Adipocyte (in vitro differentiated cells): Measurements from ENCODE around the gene HSPA5.
A peak's percentile ranks its signal among the peaks of the same experiment; 100 is the strongest.
"Not testable (repeated sequence)": the region's sequence is repeated elsewhere in the genome, so short reads cannot be mapped to it uniquely, and the experiment has no call there.

ENCODE experiments used
- DNase-seq: peaks from one replicate; pipeline ENCODE4 v3.0.0-alpha.2; 2015; ENCODE audit warnings: low read depth
- H3K27me3 ChIP-seq: replicated peaks from 2 replicates; pipeline ENCODE4 v1.7.0; 2013; ENCODE audit warnings: mild to moderate bottlenecking, low read length, moderate library complexity; ENCODE audit not compliant: control insufficient read depth, insufficient read depth
- H3K36me3 ChIP-seq: 2 replicates; pipeline ENCODE4 v1.7.0; 2013; ENCODE audit warnings: low read length, mild to moderate bottlenecking, moderate library complexity; ENCODE audit not compliant: control insufficient read depth, insufficient read depth, severe bottlenecking
- H3K4me1 ChIP-seq: 2 replicates; pipeline ENCODE4 v1.7.0; 2013; ENCODE audit warnings: mild to moderate bottlenecking, low read length, moderate library complexity; ENCODE audit not compliant: control insufficient read depth, insufficient read depth
- H3K4me3 ChIP-seq: 2 replicates; pipeline ENCODE4 v1.7.0; 2013; ENCODE audit warnings: mild to moderate bottlenecking, low read length, moderate library complexity
- H3K9ac ChIP-seq: 2 replicates; pipeline ENCODE4 v1.7.0; 2013; ENCODE audit warnings: mild to moderate bottlenecking, low read length, moderate library complexity
- H3K9me3 ChIP-seq: 2 replicates; pipeline ENCODE4 v1.7.0; 2013; ENCODE audit warnings: mild to moderate bottlenecking, low read length, moderate library complexity; ENCODE audit not compliant: control insufficient read depth

The HSPA5 gene

GRCh38 chr9:125241000-125241862 lies at the start of gene HSPA5:
TSS of gene HSPA5 (minus strand) at chr9:125241343. CDS start at chr9:125241126, 217 bp downstream.
- Histone ChIP-seq H3K4me3 (peak within 1 kb of the TSS; percentile 99), H3K9me3 (no peaks in the 10 kb centered on the region), H3K36me3 (peaks cover 38% of the 10 kb centered on the region), H3K4me1 (peaks cover 49% of the 10 kb centered on the region), H3K27me3 (no peaks in the 10 kb centered on the region), H3K9ac (peak within 1 kb of the TSS; percentile 99)
- peak; percentile 100 for DNase-seq

- not testable (repeated sequence) for H3K9ac ChIP-seq, H3K9me3 ChIP-seq, DNase-seq, H3K27me3 ChIP-seq, H3K4me3 ChIP-seq
- peaks cover 27% of the 10 kb centered on the region for H3K36me3 ChIP-seq
- H3K4me1 ChIP-seq, result peaks cover 16% of the 10 kb centered on the region
Observed at GRCh38 chr9:125286935-125287433, 45.8 kb upstream of the HSPA5 start.

- Histone ChIP-seq H3K9me3 (no peaks in the 10 kb centered on the region), H3K36me3 (peaks cover 25% of the 10 kb centered on the region), H3K4me1 (peaks cover 22% of the 10 kb centered on the region), H3K9ac (no peak overlapping the region), H3K27me3 (no peaks in the 10 kb centered on the region), H3K4me3 (no peak overlapping the region)
- no peak for DNase-seq
Observed at GRCh38 chr9:125284855-125285254, 43.7 kb upstream of the HSPA5 start.

- Histone ChIP-seq H3K4me1 (peaks cover 23% of the 10 kb centered on the region), H3K9ac (no peak overlapping the region), H3K36me3 (peaks cover 9% of the 10 kb centered on the region), H3K9me3 (no peaks in the 10 kb centered on the region), H3K27me3 (no peaks in the 10 kb centered on the region), H3K4me3 (no peak overlapping the region)
- no peak for DNase-seq
Observed at GRCh38 chr9:125280945-125281344, 39.8 kb upstream of the HSPA5 start.

GRCh38 chr9:125277411-125277810 lies 36.3 kb upstream of the HSPA5 start:
- DNase-seq, result no peak
- no peaks in the 10 kb centered on the region for H3K9me3 ChIP-seq
- peaks cover under 1% of the 10 kb centered on the region for H3K36me3 ChIP-seq
- no peak overlapping the region for H3K9ac ChIP-seq
- no peak overlapping the region for H3K4me3 ChIP-seq
- peaks cover 28% of the 10 kb centered on the region for H3K4me1 ChIP-seq
- no peaks in the 10 kb centered on the region for H3K27me3 ChIP-seq

- H3K4me3 ChIP-seq, result no peak overlapping the region
- no peak for DNase-seq
- H3K9ac ChIP-seq, result no peak overlapping the region
- no peaks in the 10 kb centered on the region for H3K27me3 ChIP-seq
- peaks cover 26% of the 10 kb centered on the region for H3K4me1 ChIP-seq
- H3K9me3 ChIP-seq, result no peaks in the 10 kb centered on the region
- H3K36me3 ChIP-seq, result peaks cover 7% of the 10 kb centered on the region
Observed at GRCh38 chr9:125276771-125277170, 35.6 kb upstream of the HSPA5 start.

- Histone ChIP-seq H3K4me1 (peaks cover 26% of the 10 kb centered on the region), H3K9ac (no peak overlapping the region), H3K4me3 (no peak overlapping the region), H3K27me3 (no peaks in the 10 kb centered on the region), H3K9me3 (no peaks in the 10 kb centered on the region), H3K36me3 (peaks cover 7% of the 10 kb centered on the region)
- peak; percentile 67 for DNase-seq
Observed at GRCh38 chr9:125272697-125273096, 31.6 kb upstream of the HSPA5 start.

GRCh38 chr9:125271081-125271480 lies 29.9 kb upstream of the HSPA5 start:
- Histone ChIP-seq H3K4me1 (peaks cover 20% of the 10 kb centered on the region), H3K27me3 (no peaks in the 10 kb centered on the region), H3K9me3 (no peaks in the 10 kb centered on the region), H3K36me3 (peaks cover 13% of the 10 kb centered on the region), H3K9ac (no peak overlapping the region), H3K4me3 (no peak overlapping the region)
- no peak for DNase-seq

- no peak overlapping the region for H3K4me3 ChIP-seq
- no peaks in the 10 kb centered on the region for H3K9me3 ChIP-seq
- peaks cover 13% of the 10 kb centered on the region for H3K36me3 ChIP-seq
- DNase-seq, result no peak
- H3K27me3 ChIP-seq, result no peaks in the 10 kb centered on the region
- peaks cover 20% of the 10 kb centered on the region for H3K4me1 ChIP-seq
- H3K9ac ChIP-seq, result no peak overlapping the region
Observed at GRCh38 chr9:125269014-125269397, 27.9 kb upstream of the HSPA5 start.

- H3K36me3 ChIP-seq, result peaks cover 13% of the 10 kb centered on the region
- H3K9ac ChIP-seq, result no peak overlapping the region
- H3K27me3 ChIP-seq, result no peaks in the 10 kb centered on the region
- H3K4me3 ChIP-seq, result no peak overlapping the region
- H3K4me1 ChIP-seq, result peaks cover 24% of the 10 kb centered on the region
- H3K9me3 ChIP-seq, result no peaks in the 10 kb centered on the region
- no peak for DNase-seq
Observed at GRCh38 chr9:125268394-125269013, 27.4 kb upstream of the HSPA5 start.

- not testable (repeated sequence) for H3K36me3 ChIP-seq, H3K27me3 ChIP-seq, DNase-seq, H3K9me3 ChIP-seq, H3K9ac ChIP-seq, H3K4me3 ChIP-seq
- H3K4me1 ChIP-seq, result peaks cover 27% of the 10 kb centered on the region
Observed at GRCh38 chr9:125264068-125264467, 22.9 kb upstream of the HSPA5 start.
